Activated naive CD4-positive, alpha-beta T cell treated with anti-CD3 and anti-CD28 coated beads, Interleukin-2, amount 10 ng/mL, durations not matched to agents 7 days and 5 days (primary cell): Measurements from ENCODE around the gene CHGA.
A peak's percentile ranks its signal among the peaks of the same experiment; 100 is the strongest.

Source experiments
- CTCF ChIA-PET: fragments of 350-600 bp; sonication (Branson Sonifier 250); formaldehyde crosslinking; loops from one replicate; lab custom pipeline; 2021; ENCODE audit warnings: antibody characterized with exemption; lab: Charles Lee
- DNase-seq: peaks from one replicate; pipeline ENCODE4 v3.0.0-alpha.2; 2020
- H3K27ac Mint-ChIP-seq: one replicate; pipeline ENCODE4 v1.8.0; 2021; ENCODE audit warnings: mild to moderate bottlenecking, moderate library complexity, mixed read lengths
- H3K27me3 Mint-ChIP-seq: one replicate; pipeline ENCODE4 v1.8.0; 2021; ENCODE audit warnings: mild to moderate bottlenecking, mixed read lengths
- H3K36me3 Mint-ChIP-seq: one replicate; pipeline ENCODE4 v1.8.0; 2021; ENCODE audit warnings: mixed read lengths
- H3K4me1 Mint-ChIP-seq: one replicate; pipeline ENCODE4 v1.8.0; 2021; ENCODE audit warnings: mixed read lengths
- H3K4me3 Mint-ChIP-seq: one replicate; pipeline ENCODE4 v1.8.0; 2021; ENCODE audit warnings: mild to moderate bottlenecking, moderate library complexity, mixed read lengths
- H3K9me3 Mint-ChIP-seq: one replicate; pipeline ENCODE4 v1.8.0; 2021; ENCODE audit warnings: mixed read lengths

The CHGA gene

GRCh38 chr14:92930737-92931602, 8.0 kb downstream of the CHGA start:
- Mint-ChIP-seq H3K27me3 (peaks cover 4% of the 10 kb centered on the region), H3K4me1 (no peaks in the 10 kb centered on the region), H3K4me3 (no peak overlapping the region), H3K27ac (no peak overlapping the region), H3K9me3 (no peaks in the 10 kb centered on the region), H3K36me3 (no peaks in the 10 kb centered on the region)
- CTCF ChIA-PET: interaction anchor here (0.6 kb wide), 1 partner anchor 303 kb away, joined by 3 read pairs; no protein-coding TSS in a partner anchor
- no peak for DNase-seq

GRCh38 chr14:92931681-92932447, 8.9 kb downstream of the CHGA start:
- Mint-ChIP-seq H3K4me1 (no peaks in the 10 kb centered on the region), H3K36me3 (no peaks in the 10 kb centered on the region), H3K9me3 (no peaks in the 10 kb centered on the region), H3K27ac (no peak overlapping the region), H3K27me3 (no peaks in the 10 kb centered on the region), H3K4me3 (no peak overlapping the region)
- CTCF ChIA-PET: interaction anchor here (0.6 kb wide), 1 partner anchor 209 kb away, joined by 3 read pairs; no protein-coding TSS in a partner anchor
- no peak for DNase-seq

- H3K4me3 Mint-ChIP-seq: no peak overlapping the region
- no peak for DNase-seq
- CTCF ChIA-PET: no interaction called here
- H3K36me3 Mint-ChIP-seq: no peaks in the 10 kb centered on the region
- H3K4me1 Mint-ChIP-seq: no peaks in the 10 kb centered on the region
- H3K27ac Mint-ChIP-seq: no peak overlapping the region
- H3K27me3 Mint-ChIP-seq: no peaks in the 10 kb centered on the region
- H3K9me3 Mint-ChIP-seq: no peaks in the 10 kb centered on the region
Measured at GRCh38 chr14:92932448-92933395, 9.8 kb downstream of the CHGA start.

GRCh38 chr14:92933481-92933880, 10.5 kb downstream of the CHGA start:
- H3K4me1 Mint-ChIP-seq: no peaks in the 10 kb centered on the region
- no peak for DNase-seq
- H3K36me3 Mint-ChIP-seq: no peaks in the 10 kb centered on the region
- no peaks in the 10 kb centered on the region for H3K27me3 Mint-ChIP-seq
- H3K9me3 Mint-ChIP-seq: no peaks in the 10 kb centered on the region
- H3K4me3 Mint-ChIP-seq: no peak overlapping the region
- CTCF ChIA-PET: no interaction called here
- no peak overlapping the region for H3K27ac Mint-ChIP-seq

- CTCF ChIA-PET: interaction anchor here (0.6 kb wide), 1 partner anchor 94 kb away, joined by 3 read pairs; no protein-coding TSS in a partner anchor
- Mint-ChIP-seq H3K9me3 (no peaks in the 10 kb centered on the region), H3K4me1 (no peaks in the 10 kb centered on the region), H3K4me3 (no peak overlapping the region), H3K27me3 (no peaks in the 10 kb centered on the region), H3K36me3 (no peaks in the 10 kb centered on the region), H3K27ac (no peak overlapping the region)
- DNase-seq: no peak
Measured at GRCh38 chr14:92934196-92935085, 11.5 kb downstream of the CHGA start.

- Mint-ChIP-seq H3K9me3 (no peaks in the 10 kb centered on the region), H3K4me3 (no peak overlapping the region), H3K4me1 (no peaks in the 10 kb centered on the region), H3K36me3 (no peaks in the 10 kb centered on the region), H3K27ac (peak overlapping the region; percentile 42), H3K27me3 (no peaks in the 10 kb centered on the region)
- CTCF ChIA-PET: no interaction called here
- DNase-seq: no peak
Measured at GRCh38 chr14:92935446-92935845, 12.5 kb downstream of the CHGA start.

GRCh38 chr14:92936085-92936484, 13.1 kb downstream of the CHGA start:
- no peak for DNase-seq
- Mint-ChIP-seq H3K36me3 (no peaks in the 10 kb centered on the region), H3K27ac (no peak overlapping the region), H3K4me1 (no peaks in the 10 kb centered on the region), H3K9me3 (no peaks in the 10 kb centered on the region), H3K27me3 (no peaks in the 10 kb centered on the region), H3K4me3 (no peak overlapping the region)
- CTCF ChIA-PET: no interaction called here

GRCh38 chr14:92937051-92937937, 14.3 kb downstream of the CHGA start:
- no peak overlapping the region for H3K27ac Mint-ChIP-seq
- H3K9me3 Mint-ChIP-seq: no peaks in the 10 kb centered on the region
- DNase-seq: no peak
- H3K27me3 Mint-ChIP-seq: no peaks in the 10 kb centered on the region
- H3K4me1 Mint-ChIP-seq: no peaks in the 10 kb centered on the region
- CTCF ChIA-PET: no interaction called here
- no peak overlapping the region for H3K4me3 Mint-ChIP-seq
- H3K36me3 Mint-ChIP-seq: no peaks in the 10 kb centered on the region

GRCh38 chr14:92938235-92938875, 15.4 kb downstream of the CHGA start:
- no peak overlapping the region for H3K27ac Mint-ChIP-seq
- no peak for DNase-seq
- H3K27me3 Mint-ChIP-seq: no peaks in the 10 kb centered on the region
- no peak overlapping the region for H3K4me3 Mint-ChIP-seq
- no peaks in the 10 kb centered on the region for H3K36me3 Mint-ChIP-seq
- CTCF ChIA-PET: interaction anchor here (0.6 kb wide), 1 partner anchor 822 kb away, joined by 3 read pairs; no protein-coding TSS in a partner anchor
- H3K9me3 Mint-ChIP-seq: no peaks in the 10 kb centered on the region
- no peaks in the 10 kb centered on the region for H3K4me1 Mint-ChIP-seq

- no peaks in the 10 kb centered on the region for H3K9me3 Mint-ChIP-seq
- no peaks in the 10 kb centered on the region for H3K36me3 Mint-ChIP-seq
- no peaks in the 10 kb centered on the region for H3K27me3 Mint-ChIP-seq
- H3K4me3 Mint-ChIP-seq: no peak overlapping the region
- no peak for DNase-seq
- H3K4me1 Mint-ChIP-seq: no peaks in the 10 kb centered on the region
- CTCF ChIA-PET: no interaction called here
- no peak overlapping the region for H3K27ac Mint-ChIP-seq
Measured at GRCh38 chr14:92938890-92939671, 16.1 kb downstream of the CHGA start.

- no peaks in the 10 kb centered on the region for H3K9me3 Mint-ChIP-seq
- H3K36me3 Mint-ChIP-seq: peaks cover 5% of the 10 kb centered on the region
- H3K4me3 Mint-ChIP-seq: no peak overlapping the region
Measured at GRCh38 chr14:92939699-92940098, 16.7 kb downstream of the CHGA start.

More at GRCh38 chr14:92939699-92940098, 16.7 kb downstream of the CHGA start:
- Mint-ChIP-seq H3K27me3 (no peaks in the 10 kb centered on the region), H3K27ac (no peak overlapping the region), H3K4me1 (no peaks in the 10 kb centered on the region)
- DNase-seq: no peak
- CTCF ChIA-PET: no interaction called here
